ENCODE measurements around the gene UBAC2.

Gene UBAC2

GRCh38 chr13:99360696-99361095, 160.0 kb downstream of the UBAC2 start:
- DNase-seq (ENCODE audit: low read depth): no peak

DNA sequence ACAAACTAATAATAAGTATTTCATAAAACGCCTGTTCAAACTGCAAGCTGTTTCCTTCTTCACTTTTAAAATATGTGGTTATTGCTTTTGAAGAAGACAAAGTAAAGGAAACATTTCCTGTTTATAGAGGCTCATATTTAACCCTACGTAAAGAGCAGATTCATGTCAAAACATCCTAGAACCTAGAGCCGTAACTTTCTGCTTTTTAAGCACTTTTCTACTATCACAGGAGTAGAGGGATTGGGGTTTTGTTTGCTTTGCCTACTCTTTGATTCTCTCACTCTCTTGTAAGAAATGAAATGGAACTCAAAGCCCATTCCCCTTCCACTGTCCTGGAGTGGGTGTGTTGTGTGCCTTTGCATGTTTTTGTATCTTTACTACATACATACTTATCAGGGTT, 160.5 kb downstream of the UBAC2 start:
- no peak for DNase-seq (ENCODE audit: low read depth)

GRCh38 chr13:99362362-99362761, 161.7 kb downstream of the UBAC2 start:
- no peak for DNase-seq (ENCODE audit: low read depth)

GRCh38 chr13:99363391-99363790, 162.7 kb downstream of the UBAC2 start:
- DNase-seq (ENCODE audit: low read depth): no peak

- DNase-seq (ENCODE audit: low read depth): no peak
These were observed 163.3 kb downstream of the UBAC2 start for GRCh38 chr13:99363949-99364348.

DNA sequence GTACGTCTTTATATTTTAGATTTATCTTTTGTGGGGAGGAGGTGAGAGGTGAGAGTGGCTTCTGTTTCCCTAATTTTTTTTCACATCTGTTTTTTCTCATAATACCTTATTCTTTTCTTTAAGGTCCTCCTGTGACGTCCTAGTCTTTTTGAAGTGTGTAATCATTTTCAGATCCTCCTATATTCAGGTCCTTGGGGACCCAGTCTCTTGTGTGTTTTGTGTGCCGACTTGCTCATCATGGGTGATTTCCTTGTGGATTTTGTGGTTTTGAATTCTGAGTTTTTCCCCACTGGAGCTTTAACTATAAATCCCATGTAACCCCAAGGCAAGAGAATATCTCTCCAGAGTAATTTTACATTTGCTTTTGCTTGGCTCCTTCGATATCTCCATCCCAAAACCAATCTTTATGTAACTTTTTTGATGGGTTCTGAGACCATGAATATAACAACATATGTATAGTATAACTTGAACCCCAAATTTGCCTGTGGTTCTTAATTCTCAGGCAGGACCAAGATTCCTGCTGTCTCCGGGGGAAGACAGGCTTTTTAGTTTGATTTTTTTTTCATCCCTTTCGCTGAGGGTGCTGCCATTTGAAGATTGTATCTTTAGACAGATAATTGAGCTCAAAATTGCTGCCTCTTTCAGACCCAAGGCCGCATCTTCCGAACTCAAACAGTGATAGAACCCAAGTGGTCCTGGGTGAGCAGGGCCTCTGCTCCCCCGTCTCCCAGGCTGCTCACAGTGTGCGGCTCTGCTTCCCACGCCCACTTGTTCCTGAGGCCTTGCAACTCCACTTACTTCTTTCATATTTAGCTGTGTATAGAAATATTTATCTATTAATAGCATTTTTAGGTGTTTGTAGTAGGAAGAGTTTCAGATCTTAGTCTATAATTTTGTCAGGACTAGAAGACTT, 165.7 kb downstream of the UBAC2 start:
- DNase-seq (ENCODE audit: low read depth): no peak

DNA sequence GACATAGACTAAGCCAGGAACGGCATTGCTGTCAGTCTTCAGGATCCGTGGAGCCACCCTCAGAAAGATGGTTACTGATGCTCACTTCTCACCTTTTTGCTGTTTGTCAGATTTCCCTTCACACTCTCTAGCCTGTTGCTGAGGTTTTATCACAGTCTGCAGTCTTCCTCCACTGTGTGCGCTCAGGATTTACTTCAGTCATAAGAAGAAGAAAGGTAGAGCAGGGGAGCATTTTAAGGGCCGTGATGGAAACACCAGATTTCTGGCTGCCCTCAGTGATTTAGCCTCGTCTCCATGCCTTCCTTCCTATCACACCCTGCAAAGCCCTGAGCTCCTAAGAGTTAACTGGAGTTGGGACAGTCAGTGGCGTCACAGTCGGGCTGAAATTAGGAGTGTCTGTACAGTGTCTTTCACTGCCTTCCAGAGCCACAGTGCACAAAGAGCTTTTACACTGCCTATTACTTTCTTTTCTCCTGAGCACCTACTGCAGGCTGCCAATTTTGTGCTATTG, 166.5 kb downstream of the UBAC2 start:
- DNase-seq (ENCODE audit: low read depth): no peak

DNA sequence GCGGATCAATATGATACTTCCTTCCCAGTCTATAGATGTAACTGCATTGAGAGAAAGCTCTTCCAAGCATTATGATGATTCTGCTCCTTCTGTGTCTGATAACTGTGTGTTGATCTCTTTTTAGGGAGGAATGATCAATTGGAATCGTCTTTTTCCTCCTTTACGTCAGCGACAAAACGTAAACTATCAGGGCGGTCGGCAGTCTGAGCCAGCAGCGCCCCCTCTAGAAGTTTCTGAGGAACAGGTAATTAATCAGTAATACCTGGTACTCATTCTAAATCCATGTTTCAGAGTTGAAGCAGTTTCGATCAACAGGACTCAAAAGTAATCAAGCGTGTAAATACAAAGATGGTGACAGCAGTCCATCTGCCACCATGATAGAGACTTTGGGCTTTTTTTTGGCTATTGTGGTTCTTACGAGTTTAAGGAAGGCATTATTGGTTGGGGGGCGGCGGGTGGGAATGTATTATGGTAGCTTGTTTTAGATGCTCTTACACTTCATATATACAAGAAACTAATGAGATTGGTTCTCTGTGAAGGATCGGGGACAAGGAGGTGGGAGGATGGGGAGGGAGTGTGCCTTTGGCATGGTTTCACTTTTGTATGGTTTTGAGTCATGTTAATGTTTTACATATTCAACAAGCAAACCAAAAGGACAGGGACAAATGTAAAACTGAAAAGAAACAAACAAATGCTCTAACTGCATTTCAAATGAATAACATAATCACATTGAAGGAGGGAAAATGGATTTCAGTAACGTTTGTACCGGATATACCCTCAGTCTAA, 167.2 kb downstream of the UBAC2 start:
- DNase-seq (ENCODE audit: low read depth): no peak

GRCh38 chr13:99370481-99371275, 170.0 kb downstream of the UBAC2 start:
- DNase-seq (ENCODE audit: low read depth): no peak

DNA sequence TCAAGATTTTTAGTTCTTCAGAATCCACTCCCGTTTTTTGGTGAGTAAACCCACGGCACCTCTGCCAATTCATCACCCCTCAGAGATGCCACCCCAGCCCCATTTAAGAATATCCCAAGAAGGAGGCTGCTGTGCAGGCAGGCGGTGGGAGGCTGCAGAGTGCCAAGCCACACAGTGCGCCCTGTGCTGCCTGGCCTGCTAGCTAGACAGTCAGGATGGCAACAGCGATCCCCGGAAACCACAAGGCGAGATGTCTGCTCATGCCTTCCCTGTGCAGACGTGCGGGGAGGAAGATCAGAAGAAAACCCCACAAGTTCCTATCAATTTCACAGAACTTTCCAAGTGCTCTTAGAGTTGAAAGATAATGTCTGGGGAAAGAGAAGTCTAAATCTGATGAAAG, 171.3 kb downstream of the UBAC2 start:
- no peak for DNase-seq (ENCODE audit: low read depth)

DNA sequence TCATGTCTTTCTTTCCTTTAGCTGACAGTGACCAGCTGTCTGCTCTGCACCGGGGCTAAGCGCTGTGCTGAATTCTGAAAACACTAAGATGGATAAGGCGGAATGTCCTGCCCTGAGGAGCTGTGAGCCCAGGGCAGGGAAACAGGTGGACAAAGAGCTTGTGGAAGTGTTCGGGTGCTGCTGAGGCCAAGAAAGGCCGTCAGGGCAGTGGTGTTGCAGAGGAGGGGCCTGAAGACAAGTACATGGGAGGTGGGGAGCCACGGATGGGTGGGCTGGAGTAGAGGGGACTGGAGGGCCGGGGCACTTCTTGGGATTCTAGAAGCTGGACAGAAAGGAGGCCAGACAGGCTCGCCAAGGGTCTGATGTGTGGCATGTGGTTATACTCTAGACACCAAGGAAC, 172.8 kb downstream of the UBAC2 start:
- no peak for DNase-seq (ENCODE audit: low read depth)

DNA sequence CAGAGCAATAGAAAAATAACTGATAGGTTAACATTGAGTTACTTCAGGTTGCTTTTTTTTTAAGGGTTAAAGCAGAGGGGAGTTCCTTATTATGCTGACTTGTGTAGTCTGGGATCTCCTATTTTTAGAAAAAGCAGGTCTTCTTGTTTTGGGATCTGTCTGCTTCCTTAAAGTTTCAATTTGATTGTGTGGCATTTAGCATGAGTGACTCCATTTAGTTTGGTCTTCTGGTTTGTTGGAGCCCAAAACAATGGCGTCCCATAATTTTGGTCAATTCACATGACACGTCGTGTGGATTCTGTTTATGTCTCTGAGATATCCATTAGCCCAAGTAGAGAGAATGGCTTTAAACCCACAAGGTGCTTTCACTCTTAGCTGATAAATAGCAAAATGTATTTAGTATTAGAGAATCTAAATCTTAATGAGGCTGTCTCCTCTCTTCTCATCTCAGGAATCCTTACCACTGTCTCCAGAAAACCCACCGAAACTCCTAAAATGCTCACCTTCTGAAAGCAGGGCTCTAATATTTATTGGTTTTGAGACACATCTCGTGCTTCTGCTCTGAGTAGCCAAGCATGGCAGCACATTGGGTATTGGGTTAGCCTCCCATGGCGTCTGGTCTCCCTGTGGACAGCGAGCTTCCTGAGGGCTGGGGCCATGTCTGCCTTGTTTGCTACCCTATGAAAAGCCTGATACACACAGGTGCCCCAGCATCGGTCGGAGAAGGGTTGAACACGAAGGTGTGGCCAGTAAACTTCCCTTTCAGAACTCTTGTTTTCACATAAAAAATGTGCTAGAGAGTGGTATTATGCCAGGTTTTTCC, 173.7 kb downstream of the UBAC2 start:
- DNase-seq (ENCODE audit: low read depth): no peak

DNA sequence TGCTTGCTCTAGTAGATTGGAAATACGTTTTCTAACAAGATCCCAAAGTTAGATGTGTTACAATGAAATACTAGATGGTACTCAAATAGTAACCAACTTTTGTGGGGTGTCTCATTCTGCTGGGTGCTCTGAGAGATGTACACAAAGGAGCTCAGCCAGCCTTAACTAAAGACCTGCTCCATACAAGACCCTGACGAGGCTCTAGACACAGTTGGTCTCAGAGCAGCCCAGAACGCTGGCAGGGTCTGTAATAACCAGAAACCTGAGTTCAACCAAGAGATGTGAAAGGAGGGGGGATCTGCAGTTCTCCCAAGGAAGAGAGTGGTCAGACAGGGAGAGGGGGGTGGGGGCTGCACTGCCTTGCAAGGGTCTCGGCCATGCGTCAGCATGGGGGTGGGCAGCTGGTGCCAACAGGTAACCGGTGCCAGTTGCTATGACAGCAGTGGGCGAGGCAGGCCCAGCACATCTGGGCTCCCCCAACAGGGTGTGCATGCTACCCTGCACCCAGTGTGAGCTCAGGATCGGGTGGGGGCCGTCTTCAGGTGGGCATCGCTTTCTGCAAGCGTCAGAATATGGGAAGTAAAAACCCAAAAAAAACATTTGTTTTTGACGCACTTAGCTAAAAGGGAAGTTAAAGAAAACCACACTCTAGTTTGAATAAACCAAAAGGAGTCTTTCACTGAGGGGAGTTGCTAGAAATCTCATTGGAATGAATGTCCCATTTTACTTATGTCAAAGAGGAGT, 174.5 kb downstream of the UBAC2 start:
- DNase-seq (ENCODE audit: low read depth): no peak

- no peak for DNase-seq (ENCODE audit: low read depth)
These were observed 175.1 kb downstream of the UBAC2 start for GRCh38 chr13:99375738-99376080.

GRCh38 chr13:99376132-99376531, 175.5 kb downstream of the UBAC2 start:
- DNase-seq (ENCODE audit: low read depth): no peak

GRCh38 chr13:99376924-99377323, 176.3 kb downstream of the UBAC2 start:
- no peak for DNase-seq (ENCODE audit: low read depth)

DNA sequence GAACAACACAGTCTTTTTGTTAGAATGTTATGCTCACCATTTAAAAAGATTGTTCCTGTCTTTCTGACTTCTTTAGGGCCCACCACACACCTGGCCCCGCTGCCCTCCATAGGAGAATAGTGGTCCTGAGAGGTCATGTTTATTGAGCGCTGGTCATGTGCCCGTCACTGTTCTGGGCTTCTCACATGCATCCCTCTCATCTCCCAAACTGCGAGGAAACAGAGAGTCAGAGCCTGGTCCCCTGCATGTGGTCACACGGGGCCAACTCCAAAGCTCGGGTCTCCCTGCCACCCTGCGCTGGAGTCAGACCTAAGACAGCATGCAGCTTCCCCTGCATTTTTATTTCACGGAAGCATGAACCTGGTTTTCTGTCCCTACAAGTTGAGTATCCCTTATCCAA, 177.0 kb downstream of the UBAC2 start:
- DNase-seq (ENCODE audit: low read depth): no peak

DNA sequence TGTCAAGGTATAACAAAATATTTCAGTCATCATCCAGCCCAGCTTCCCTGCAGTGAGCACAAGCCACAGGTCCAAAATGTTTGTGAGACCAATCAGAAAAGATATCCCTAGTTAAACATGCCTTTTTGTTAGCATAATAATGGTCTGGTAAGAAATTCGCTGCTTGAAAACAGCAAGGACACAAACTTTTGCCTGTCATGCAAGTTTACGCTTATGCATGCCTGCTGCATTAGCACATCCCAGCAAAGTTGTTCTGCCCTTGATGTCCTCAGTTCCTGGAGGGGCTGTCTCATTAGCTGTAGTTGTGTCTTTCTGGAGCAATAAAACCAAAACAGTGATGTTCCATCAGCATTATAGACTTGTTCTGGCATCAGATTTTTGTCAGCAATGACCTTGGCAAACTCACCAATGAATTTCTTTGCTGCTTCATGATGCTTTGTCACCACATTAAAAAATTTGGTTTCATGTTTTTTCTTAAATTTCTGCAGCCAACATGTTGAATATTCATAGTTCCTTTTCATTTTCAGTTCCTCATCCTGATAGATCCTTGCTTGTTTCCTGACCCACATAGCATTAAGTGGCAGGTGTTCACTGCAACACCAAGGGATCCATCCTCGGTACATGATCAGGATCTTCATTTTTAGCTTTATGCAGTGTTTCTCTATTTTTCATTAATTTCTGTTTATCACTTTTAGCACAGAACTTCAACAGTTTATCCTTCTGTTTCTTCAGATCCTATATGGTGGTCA, 178.5 kb downstream of the UBAC2 start:
- no peak for DNase-seq (ENCODE audit: low read depth)

DNA sequence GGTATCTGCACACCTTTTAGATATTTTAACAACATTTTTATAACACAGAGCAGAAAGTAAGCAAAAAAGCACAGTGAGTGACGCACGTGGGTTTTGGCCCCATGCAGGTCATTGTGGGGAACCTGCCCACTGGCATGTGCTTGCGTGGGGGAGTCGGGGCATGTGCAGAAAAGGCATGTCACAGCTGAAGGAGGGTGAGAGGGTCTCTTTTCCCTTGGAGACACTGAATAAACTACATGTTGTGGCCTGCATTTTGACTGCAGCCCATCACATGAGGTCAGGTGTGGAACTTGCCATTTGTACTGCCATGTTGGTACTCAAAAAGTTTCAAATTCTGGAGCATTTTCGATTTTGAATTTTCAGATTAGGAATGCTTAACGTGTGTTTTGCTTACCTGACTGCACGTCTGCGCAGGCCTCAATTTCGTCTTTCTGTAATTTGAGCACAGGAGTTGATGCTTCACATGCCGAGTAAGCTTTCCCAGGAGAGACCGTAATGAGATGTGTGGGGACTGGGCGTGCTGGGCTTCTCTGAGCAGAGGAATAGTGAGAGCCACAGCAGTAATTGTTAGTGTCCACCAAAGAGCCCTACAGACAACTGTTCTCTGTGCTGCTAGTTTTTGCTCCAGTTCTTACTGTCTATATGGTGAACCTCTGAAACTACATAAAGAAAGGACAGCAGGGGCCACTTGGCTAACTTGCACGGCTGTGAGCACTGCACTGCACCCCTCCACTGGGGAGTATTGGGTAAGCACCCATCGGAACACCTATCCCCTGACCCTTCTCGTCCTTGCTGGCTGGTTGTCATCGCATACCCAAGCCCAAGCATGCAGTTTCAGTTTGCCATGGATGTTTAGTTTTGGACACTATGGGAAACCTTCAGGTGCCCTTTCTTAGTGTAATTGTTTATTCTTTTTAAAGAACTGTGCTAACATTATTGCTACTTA, 179.5 kb downstream of the UBAC2 start:
- DNase-seq (ENCODE audit: low read depth): no peak

Measured in activated T-cell treated with anti-CD3 and anti-CD28 coated beads for 24 hours (primary cell).